C4-2B (cell line): Measurements from ENCODE around the gene FRMD4A.

Source experiments
- ZFX ChIP-seq: fragments of 450-650 bp; IDR thresholded peaks from 2 replicates; pipeline ENCODE4 v1.6.1; 2017
- TF ChIP-seq, protein P1 (sequence below): fragments of 450-650 bp; conservative IDR thresholded peaks from 2 replicates; pipeline ENCODE4 v1.5.1; 2017; ENCODE audit warnings: mild to moderate bottlenecking

DNA sequence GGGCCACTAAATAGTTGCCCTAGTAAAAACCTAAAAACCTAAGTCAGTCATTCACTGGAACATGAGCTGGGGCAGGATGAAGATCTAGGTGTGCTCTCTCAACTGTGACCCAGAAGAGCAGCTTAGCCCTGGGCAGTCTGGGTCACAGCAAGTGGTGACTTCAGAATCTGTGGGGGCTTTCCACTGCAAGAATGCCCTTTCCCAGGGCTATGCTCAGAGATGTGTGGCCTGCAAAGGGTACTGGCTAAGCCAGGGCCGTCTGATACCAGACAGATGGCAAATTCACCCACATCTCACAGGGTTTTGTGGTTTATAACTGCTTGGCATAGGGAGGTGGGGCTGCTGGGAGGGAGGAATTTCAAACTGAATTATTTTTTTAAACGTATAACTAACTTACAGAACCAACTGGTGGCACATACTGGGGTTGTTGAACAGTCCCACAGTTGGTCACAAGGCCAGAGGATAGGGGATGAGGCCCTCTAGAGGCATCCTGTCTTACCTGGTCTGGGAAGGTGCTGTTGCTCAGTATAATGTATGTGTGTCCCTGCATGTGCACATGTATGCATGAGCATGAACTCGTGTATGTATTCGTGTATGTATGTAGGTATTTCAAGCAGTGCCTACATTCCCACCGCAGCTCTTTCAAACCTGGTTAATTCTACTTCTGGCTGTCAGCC lies 680.7 kb downstream of the FRMD4A start:
- TF ChIP-seq, protein P1, sequence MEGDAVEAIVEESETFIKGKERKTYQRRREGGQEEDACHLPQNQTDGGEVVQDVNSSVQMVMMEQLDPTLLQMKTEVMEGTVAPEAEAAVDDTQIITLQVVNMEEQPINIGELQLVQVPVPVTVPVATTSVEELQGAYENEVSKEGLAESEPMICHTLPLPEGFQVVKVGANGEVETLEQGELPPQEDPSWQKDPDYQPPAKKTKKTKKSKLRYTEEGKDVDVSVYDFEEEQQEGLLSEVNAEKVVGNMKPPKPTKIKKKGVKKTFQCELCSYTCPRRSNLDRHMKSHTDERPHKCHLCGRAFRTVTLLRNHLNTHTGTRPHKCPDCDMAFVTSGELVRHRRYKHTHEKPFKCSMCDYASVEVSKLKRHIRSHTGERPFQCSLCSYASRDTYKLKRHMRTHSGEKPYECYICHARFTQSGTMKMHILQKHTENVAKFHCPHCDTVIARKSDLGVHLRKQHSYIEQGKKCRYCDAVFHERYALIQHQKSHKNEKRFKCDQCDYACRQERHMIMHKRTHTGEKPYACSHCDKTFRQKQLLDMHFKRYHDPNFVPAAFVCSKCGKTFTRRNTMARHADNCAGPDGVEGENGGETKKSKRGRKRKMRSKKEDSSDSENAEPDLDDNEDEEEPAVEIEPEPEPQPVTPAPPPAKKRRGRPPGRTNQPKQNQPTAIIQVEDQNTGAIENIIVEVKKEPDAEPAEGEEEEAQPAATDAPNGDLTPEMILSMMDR, result no peak
- no peak for TF ChIP-seq ZFX
